OCI-LY7 (cell line): ENCODE data around the gene IQSEC1. TPM values are rescaled to one million over a fixed set of nuclear protein-coding genes. Genes with fewer than 3 reads are reported as not detected.
A peak's percentile ranks its signal among the peaks of the same experiment; 100 is the strongest.

Source experiments
- BruUV-seq: library from RNA; stranded (reverse); fragments of 400-500 nt; replicated peaks from 2 replicates; lab custom pipeline; 2021; lab: Mats Ljungman, UMichigan
- CTCF ChIA-PET: fragments of 300-600 bp; sonication (Branson Sonifier 250); formaldehyde crosslinking; loops from one replicate; lab custom pipeline; 2022; ENCODE audit warnings: antibody characterized with exemption; ENCODE audit not compliant: unreplicated experiment; lab: Charles Lee
- POLR2A ChIA-PET: fragments of 300-600 bp; sonication (Branson Sonifier 250); formaldehyde crosslinking; loops from one replicate; lab custom pipeline; 2022; ENCODE audit warnings: antibody characterized with exemption; lab: Charles Lee
- DNase-seq: peaks from one replicate; pipeline ENCODE4 v3.0.0-alpha.2; 2015; ENCODE audit warnings: low spot score
- H2AFZ ChIP-seq: fragments of 200-600 bp; sonication (generic), shearing (Covaris generic); 2 replicates; pipeline ENCODE4 v1.6.1; 2014; ENCODE audit warnings: mild to moderate bottlenecking, antibody characterized with exemption, low read length, moderate library complexity
- H3K27ac ChIP-seq: fragments of 200-600 bp; sonication (generic); 2 replicates; pipeline ENCODE4 v1.5.1; 2014; ENCODE audit warnings: mixed run types, low read depth, mild to moderate bottlenecking, moderate library complexity, low read length, inconsistent platforms; ENCODE audit not compliant: poor library complexity, severe bottlenecking
- H3K36me3 ChIP-seq: fragments of 200-600 bp; sonication (generic); 2 replicates; pipeline ENCODE4 v1.6.1; 2014; ENCODE audit warnings: mild to moderate bottlenecking, antibody characterized with exemption, low read length, moderate library complexity, mixed read lengths; ENCODE audit not compliant: insufficient read depth
- H3K4me1 ChIP-seq: fragments of 200-600 bp; sonication (generic); 2 replicates; pipeline ENCODE4 v1.5.1; 2014; ENCODE audit warnings: mild to moderate bottlenecking, low read length; ENCODE audit not compliant: insufficient read depth, poor library complexity, severe bottlenecking
- H3K4me2 ChIP-seq: fragments of 200-600 bp; sonication (generic); 2 replicates; pipeline ENCODE4 v1.6.1; 2014; ENCODE audit warnings: mild to moderate bottlenecking, low read length
- H3K4me3 ChIP-seq: fragments of 200-600 bp; sonication (generic); 2 replicates; pipeline ENCODE4 v1.5.1; 2014; ENCODE audit warnings: mild to moderate bottlenecking, low read depth, low read length; ENCODE audit not compliant: poor library complexity, severe bottlenecking
- H3K79me2 ChIP-seq: fragments of 200-600 bp; sonication (generic); 2 replicates; pipeline ENCODE4 v1.6.1; 2016; ENCODE audit warnings: low read depth, mild to moderate bottlenecking, low read length, moderate library complexity, mixed read lengths; ENCODE audit not compliant: insufficient read depth
- H3K9me2 ChIP-seq: fragments of 200-600 bp; sonication (generic); 2 replicates; pipeline ENCODE4 v1.6.1; 2016; ENCODE audit warnings: mild to moderate bottlenecking, low read length, mixed read lengths; ENCODE audit not compliant: insufficient read depth
- H3K9me3 ChIP-seq: fragments of 200-600 bp; sonication (generic); 2 replicates; pipeline ENCODE4 v1.6.1; 2014; ENCODE audit warnings: mild to moderate bottlenecking, mixed run types, low read length, mixed read lengths
- H4K20me1 ChIP-seq: fragments of 200-600 bp; sonication (generic); 2 replicates; pipeline ENCODE4 v1.6.1; 2014; ENCODE audit warnings: mild to moderate bottlenecking, antibody characterized with exemption, low read length, moderate library complexity, mixed read lengths; ENCODE audit not compliant: insufficient read depth
- CTCF ChIP-seq: fragments of 200-600 bp; sonication (generic); conservative IDR thresholded peaks from 2 replicates; pipeline ENCODE4 v1.5.1; 2014; ENCODE audit warnings: mild to moderate bottlenecking, antibody characterized with exemption, low read length, moderate library complexity, mixed read lengths
- EZH2phosphoT487 ChIP-seq: fragments of 200-600 bp; sonication (generic); IDR thresholded peaks from 2 replicates; pipeline ENCODE4 v1.6.1; 2018; ENCODE audit warnings: low read depth, borderline replicate concordance, mild to moderate bottlenecking, mixed run types, antibody characterized with exemption, low read length, moderate library complexity, mixed read lengths
- intact Hi-C: fragments of 100-400 bp; cut with micrococcal nuclease; formaldehyde crosslinking; loops from one replicate; pipeline ENCODE4 v1.10.0; 2022; ENCODE audit not compliant: unreplicated experiment
- total RNA-seq, 2 experiments: library from RNA; depleted of rRNA in 1 of 2; stranded (reverse); fragments of >200 nt in 1 of 2; shearing (Covaris generic) in 1 of 2; gene quantifications; 2 replicates each; pipeline ENCODE4 v1.2.3, GENCODE V29; 2014 to 2022

The IQSEC1 gene
- total RNA-seq, 2 experiments from 2014 or later: 25.2 to 70.1 TPM

GRCh38 chr3:12892840-12893189, 180.4 kb downstream of the IQSEC1 start:
- no peaks in the 10 kb centered on the region for H3K9me3 ChIP-seq
- H3K4me3 ChIP-seq: no peak overlapping the region
- TF ChIP-seq CTCF (no peak), EZH2phosphoT487 (no peak)
- H3K9me2 ChIP-seq: no peaks in the 10 kb centered on the region
- H3K36me3 ChIP-seq: no peaks in the 10 kb centered on the region
- no peak overlapping the region for H3K27ac ChIP-seq
- no peaks in the 10 kb centered on the region for H4K20me1 ChIP-seq
- intact Hi-C loops: loop anchor here (1.0 to 5.0 kb wide), 5 partner anchors 25 to 756 kb away; partner anchors contain the start of gene TSEN2
- no peak overlapping the region for H2AFZ ChIP-seq
- no peaks in the 10 kb centered on the region for H3K79me2 ChIP-seq
- peaks cover 4% of the 10 kb centered on the region for H3K4me1 ChIP-seq
- BruUV-seq: no TSS peak
- no peak overlapping the region for H3K4me2 ChIP-seq
- no peak for DNase-seq
- CTCF ChIA-PET: interaction anchor here (0.6 kb wide), 1 partner anchor 225 kb away, joined by 4 read pairs; no protein-coding TSS in a partner anchor
- POLR2A ChIA-PET: interaction anchor here (0.6 kb wide), 1 partner anchor 99 kb away, joined by 3 read pairs; no protein-coding TSS in a partner anchor

- ChIA-PET CTCF (interaction anchor here (0.6 to 1.8 kb wide), 4 partner anchors 16 to 224 kb away, joined by 3 to 8 read pairs (median 4); no protein-coding TSS in a partner anchor), POLR2A (interaction anchor here (0.6 to 1.7 kb wide), 2 partner anchors 28 to 99 kb away, joined by 3 read pairs; no protein-coding TSS in a partner anchor)
Observed at GRCh38 chr3:12891985-12892839, 181.0 kb downstream of the IQSEC1 start.

More at GRCh38 chr3:12891985-12892839, 181.0 kb downstream of the IQSEC1 start:
- no peak overlapping the region for H3K4me3 ChIP-seq
- H3K9me2 ChIP-seq: no peaks in the 10 kb centered on the region
- H3K27ac ChIP-seq: no peak overlapping the region
- no peak overlapping the region for H2AFZ ChIP-seq
- peaks cover 4% of the 10 kb centered on the region for H3K4me1 ChIP-seq
- peak; percentile 70 for DNase-seq
- no TSS peak for BruUV-seq
- H4K20me1 ChIP-seq: no peaks in the 10 kb centered on the region
- H3K4me2 ChIP-seq: peak overlapping the region; percentile 21; the same call in 1 of the 2 replicates
- no peaks in the 10 kb centered on the region for H3K9me3 ChIP-seq
- no peaks in the 10 kb centered on the region for H3K79me2 ChIP-seq
- H3K36me3 ChIP-seq: no peaks in the 10 kb centered on the region
- intact Hi-C loops: loop anchor here (1.0 to 5.0 kb wide), 5 partner anchors 24 to 755 kb away; partner anchors contain the start of gene TSEN2
- TF ChIP-seq EZH2phosphoT487 (no peak), CTCF (peak; percentile 95)
